HCT116 (cell line): ENCODE measurements around the gene PTCD1. TPM values are rescaled to one million over a fixed set of nuclear protein-coding genes. Genes with fewer than 3 reads are reported as not detected.

Experiments used
- ATAC-seq: fragments of 200-7000 bp; cut with Tn5 transposase; 2 replicates; pipeline ENCODE4 v1.9.1; 2020; ENCODE audit warnings: mild to moderate bottlenecking, moderate library complexity
- BruUV-seq: library from RNA; stranded (reverse); fragments of 400-500 nt; replicated peaks from 2 replicates; lab custom pipeline; 2021; lab: Mats Ljungman, UMichigan
- CTCF ChIA-PET: fragments of 300-600 bp; sonication (Branson Sonifier 250); formaldehyde crosslinking; loops from one replicate; lab custom pipeline; 2021; ENCODE audit warnings: antibody characterized with exemption; lab: Charles Lee
- POLR2A ChIA-PET: fragments of 300-600, 350-600 bp; sonication (Branson Sonifier 250); formaldehyde crosslinking; loops from one replicate; lab custom pipeline; 2021; ENCODE audit warnings: antibody characterized with exemption; lab: Charles Lee
- RAD21 ChIA-PET, 2 experiments: fragments of 300-600 bp; sonication (Branson Sonifier 250); formaldehyde crosslinking; loops; one replicate each; lab custom pipeline; 2023; ENCODE audit warnings: low total read pairs in 2 of 2; ENCODE audit not compliant: uncharacterized antibody in 2 of 2, unreplicated experiment in 2 of 2, low non-redundant PET in 1 of 2; lab: Charles Lee
- DNase-seq: peaks from one replicate; pipeline ENCODE4 v3.0.0-alpha.2; 2010; ENCODE audit warnings: low read depth, low spot score
- H2AFZ ChIP-seq: fragments of 200-600 bp; shearing (Covaris generic), sonication (generic); 2 replicates; pipeline ENCODE4 v1.6.1; 2017; ENCODE audit warnings: low read depth, mixed run types, mixed read lengths, antibody characterized with exemption, low read length; ENCODE audit not compliant: poor library complexity, severe bottlenecking
- H3K27ac ChIP-seq: 2 replicates; pipeline ENCODE4 v1.5.1; 2012; ENCODE audit warnings: low read depth, low read length
- H3K27me3 ChIP-seq: fragments of 200-600 bp; sonication (generic); 2 replicates; pipeline ENCODE4 v1.6.1; 2016; ENCODE audit warnings: mixed run types, low read length, mixed read lengths; ENCODE audit not compliant: insufficient read depth
- H3K36me3 ChIP-seq, 2 experiments: fragments of 200-500 bp in 1 of 2; fragments of 200-600 bp in 1 of 2; sonication (Bioruptor generic) in 1 of 2; sonication (generic) in 1 of 2; 2 replicates each; pipeline versions ENCODE4 v1.5.1 to v1.6.1; 2014 to 2016; ENCODE audit warnings: low read length in 2 of 2, inconsistent platforms in 1 of 2, mixed read lengths in 1 of 2, mixed run types in 1 of 2; ENCODE audit not compliant: insufficient read depth in 2 of 2, control insufficient read depth in 1 of 2
- H3K4me1 ChIP-seq, 2 experiments: fragments of 200-600 bp in 1 of 2; sonication (generic) in 1 of 2; 2 replicates each; pipeline versions ENCODE4 v1.5.1 to v1.6.1; 2012 to 2017; ENCODE audit warnings: low read length in 2 of 2, inconsistent platforms in 1 of 2, mild to moderate bottlenecking in 1 of 2, mixed read lengths in 1 of 2, mixed run types in 1 of 2, moderate library complexity in 1 of 2; ENCODE audit not compliant: insufficient read depth in 2 of 2, control insufficient read depth in 1 of 2
- H3K4me2 ChIP-seq: fragments of 200-600 bp; sonication (generic); 2 replicates; pipeline ENCODE4 v1.6.1; 2017; ENCODE audit warnings: mixed run types, low read length, mixed read lengths
- H3K4me3 ChIP-seq, 2 experiments: fragments of 200-600 bp in 1 of 2; sonication (generic) in 1 of 2; replicated peaks in 1 of 2; 2 replicates each; pipeline ENCODE4 v1.5.1; 2011 to 2016; ENCODE audit warnings: low read length in 2 of 2, control low read depth in 1 of 2, low read depth in 1 of 2, mild to moderate bottlenecking in 1 of 2, mixed read lengths in 1 of 2, mixed run types in 1 of 2
- H3K79me2 ChIP-seq: fragments of 200-600 bp; sonication (generic); 2 replicates; pipeline ENCODE4 v1.6.1; 2017; ENCODE audit warnings: mild to moderate bottlenecking, mixed run types, low read length, moderate library complexity, mixed read lengths; ENCODE audit not compliant: insufficient read depth
- H3K9ac ChIP-seq: fragments of 200-600 bp; sonication (generic); 2 replicates; pipeline ENCODE4 v1.6.1; 2016; ENCODE audit warnings: low read length, mixed read lengths
- H3K9me2 ChIP-seq: fragments of 200-600 bp; sonication (generic), shearing (Covaris generic); 2 replicates; pipeline ENCODE4 v1.6.1; 2017; ENCODE audit warnings: mixed run types, mild to moderate bottlenecking, moderate library complexity; ENCODE audit not compliant: insufficient read depth
- H3K9me3 ChIP-seq, 2 experiments: fragments of 200-500 bp in 1 of 2; fragments of 200-600 bp in 1 of 2; sonication (Bioruptor generic) in 1 of 2; sonication (generic) in 1 of 2; 2 replicates each; pipeline ENCODE4 v1.6.1; 2014 to 2017; ENCODE audit warnings: low read length in 2 of 2, mixed read lengths in 2 of 2, inconsistent platforms in 1 of 2, low read depth in 1 of 2, mild to moderate bottlenecking in 1 of 2, mixed run types in 1 of 2, moderate library complexity in 1 of 2; ENCODE audit not compliant: control insufficient read depth in 1 of 2, insufficient read depth in 1 of 2
- H4K20me1 ChIP-seq: fragments of 200-600 bp; sonication (generic), shearing (Covaris generic); 2 replicates; pipeline ENCODE4 v1.6.1; 2017; ENCODE audit warnings: mixed run types, mild to moderate bottlenecking, moderate library complexity; ENCODE audit not compliant: insufficient read depth
- ATF3 ChIP-seq: IDR thresholded peaks from 2 replicates; pipeline ENCODE4 v1.6.1; 2012
- CBX3 ChIP-seq: IDR thresholded peaks from 2 replicates; pipeline ENCODE4 v1.6.1; 2012; ENCODE audit warnings: low read depth
- CTCF ChIP-seq, 3 experiments: fragments of 200-600 bp in 1 of 3; sonication (generic) in 1 of 3; IDR thresholded peaks in 2 of 3; conservative IDR thresholded peaks in 1 of 3; 2 replicates each; pipeline ENCODE4 v1.5.1; 2012 to 2017; ENCODE audit warnings: low read depth in 2 of 3, low read length in 2 of 3, antibody characterized with exemption in 1 of 3, borderline replicate concordance in 1 of 3, control low read depth in 1 of 3, mild to moderate bottlenecking in 1 of 3, mixed read lengths in 1 of 3, mixed run types in 1 of 3, moderate library complexity in 1 of 3; ENCODE audit not compliant: insufficient read depth in 1 of 3
- EZH2 ChIP-seq: fragments of 200-600 bp; sonication (generic); IDR thresholded peaks from 2 replicates; pipeline ENCODE4 v1.6.1; 2017; ENCODE audit warnings: antibody characterized with exemption, mixed run types
- EZH2phosphoT487 ChIP-seq: fragments of 200-600 bp; IDR thresholded peaks from 2 replicates; pipeline ENCODE4 v1.6.1; 2018; ENCODE audit warnings: antibody characterized with exemption, borderline replicate concordance
- MAX ChIP-seq: IDR thresholded peaks from 2 replicates; pipeline ENCODE4 v1.6.1; 2012
- RAD21 ChIP-seq: IDR thresholded peaks from 2 replicates; pipeline ENCODE4 v1.6.1; 2012; ENCODE audit warnings: low read depth, mild to moderate bottlenecking
- REST ChIP-seq: IDR thresholded peaks from 2 replicates; pipeline ENCODE4 v1.6.1; 2012; ENCODE audit warnings: low read depth
- SIN3A ChIP-seq: IDR thresholded peaks from 2 replicates; pipeline ENCODE4 v1.6.1; 2012; ENCODE audit warnings: low read depth
- SRF ChIP-seq: IDR thresholded peaks from 2 replicates; pipeline ENCODE4 v1.6.1; 2012; ENCODE audit warnings: low read depth
- TCF7L2 ChIP-seq: IDR thresholded peaks from 2 replicates; pipeline ENCODE4 v1.7.0; 2011; ENCODE audit warnings: borderline replicate concordance, inconsistent platforms; ENCODE audit not compliant: insufficient read depth, insufficient read length; ENCODE audit errors: extremely low read depth
- YY1 ChIP-seq: IDR thresholded peaks from 2 replicates; pipeline ENCODE4 v1.6.1; 2011; ENCODE audit warnings: low read length, low read depth, moderate library complexity, mild to moderate bottlenecking; ENCODE audit not compliant: insufficient replicate concordance; ENCODE audit errors: extremely low read depth
- ZBTB33 ChIP-seq: IDR thresholded peaks from 2 replicates; pipeline ENCODE4 v1.6.1; 2011; ENCODE audit warnings: mild to moderate bottlenecking, low read length, moderate library complexity; ENCODE audit not compliant: insufficient replicate concordance; ENCODE audit errors: extremely low read depth
- ZFX ChIP-seq: fragments of 450-650 bp; IDR thresholded peaks from 2 replicates; pipeline ENCODE4 v1.6.1; 2017
- ZNF274 ChIP-seq: fragments of 200-500 bp; sonication (Bioruptor generic); IDR thresholded peaks from 2 replicates; pipeline ENCODE4 v1.6.1; 2014; ENCODE audit warnings: mild to moderate bottlenecking, low read depth, low read length, inconsistent platforms
- intact Hi-C: fragments of 100-400 bp; cut with micrococcal nuclease; formaldehyde crosslinking; loops from 2 replicates; pipeline ENCODE4 v1.10.0; 2022
- total RNA-seq: library from RNA; stranded (reverse); gene quantifications from one replicate; pipeline ENCODE4 v1.2.1, GENCODE V29; 2021; ENCODE audit not compliant: unreplicated experiment

PTCD1 gene
- total RNA-seq, 1 experiment from 2014 or later = 9.2 TPM

GRCh38 chr7:99478464-99479440 lies 40.2 kb upstream of the PTCD1 start:
- Histone ChIP-seq H3K4me1 (peaks cover 0 to 3% of the 10 kb centered on the region in 2 experiments; a peak in 2 of 4 replicates), H3K4me2 (no peak overlapping the region), H3K9ac (no peak overlapping the region), H3K36me3 (peaks cover 5 to 11% of the 10 kb centered on the region in 2 experiments; a peak in 3 of 4 replicates), H2AFZ (no peak overlapping the region), H3K9me2 (no peaks in the 10 kb centered on the region), H3K9me3 (no peaks in the 10 kb centered on the region), H3K27me3 (no peaks in the 10 kb centered on the region), H4K20me1 (no peaks in the 10 kb centered on the region), H3K4me3 (no peak overlapping the region), H3K27ac (no peak overlapping the region), H3K79me2 (peaks cover 61% of the 10 kb centered on the region)
- no TSS peak for BruUV-seq
- ChIA-PET RAD21 (no interaction called here), POLR2A (no interaction called here), CTCF (no interaction called here)
- DNase-seq (no peak), ATAC-seq (no peak)
- intact Hi-C loops = no loop called here
- TF ChIP-seq REST (no peak), ATF3 (no peak), MAX (no peak), SIN3A (no peak), TCF7L2 (no peak), EZH2 (no peak), CBX3 (no peak), ZBTB33 (no peak), ZNF274 (no peak), SRF (no peak), CTCF (IDR thresholded peaks at IDR 0.05 in 2 of 3, conservative IDR thresholded peaks at IDR 0.05 in 1 of 3; ENCODE audit: borderline replicate concordance in 1 of 3, insufficient read depth in 1 of 3, low read depth in 2 of 3, low read length in 2 of 3) (no peak), ZFX (no peak), RAD21 (no peak), EZH2phosphoT487 (no peak), YY1 (no peak)
